WERI-Rb-1 (cell line): Measurements from ENCODE around the gene CEP63.

Source experiments
- DNase-seq: peaks from one replicate; pipeline ENCODE4 v3.0.0-alpha.2; 2020
- H3K27ac ChIP-seq: fragments of 250-450 bp; sonication (Bioruptor Pico); 2 replicates; pipeline ENCODE4 v1.5.1; 2020; ENCODE audit warnings: mild to moderate bottlenecking, moderate library complexity
- H3K27me3 ChIP-seq: fragments of 250-450 bp; sonication (Bioruptor Pico); 2 replicates; pipeline ENCODE4 v1.5.1; 2021; ENCODE audit warnings: mild to moderate bottlenecking, low read depth, moderate library complexity; ENCODE audit not compliant: insufficient read depth, severe bottlenecking
- H3K36me3 ChIP-seq: fragments of 250-450 bp; sonication (Bioruptor Pico); 2 replicates; pipeline ENCODE4 v1.5.1; 2020; ENCODE audit warnings: mild to moderate bottlenecking, moderate library complexity
- H3K4me3 ChIP-seq: 2 replicates; pipeline ENCODE4 v1.5.1; 2011; ENCODE audit warnings: low read depth, mild to moderate bottlenecking, control low read depth, low read length
- H3K9me3 ChIP-seq: fragments of 250-450 bp; sonication (Bioruptor Pico); 2 replicates; pipeline ENCODE4 v1.5.1; 2021; ENCODE audit warnings: mild to moderate bottlenecking, moderate library complexity; ENCODE audit not compliant: severe bottlenecking
- CTCF ChIP-seq: IDR thresholded peaks from 2 replicates; pipeline ENCODE4 v1.5.1; 2011; ENCODE audit warnings: low read depth, mild to moderate bottlenecking, control low read depth, inconsistent platforms, low read length

CEP63 gene

GRCh38 chr3:134603480-134603879, 117.6 kb downstream of the CEP63 start:
- Histone ChIP-seq H3K9me3 (no peaks in the 10 kb centered on the region), H3K27me3 (no peaks in the 10 kb centered on the region), H3K36me3 (no peaks in the 10 kb centered on the region), H3K4me3 (no peak overlapping the region), H3K27ac (no peak overlapping the region)
- no peak for DNase-seq
- no peak for TF ChIP-seq CTCF

- Histone ChIP-seq H3K4me3 (no peak overlapping the region), H3K9me3 (no peaks in the 10 kb centered on the region), H3K36me3 (no peaks in the 10 kb centered on the region), H3K27ac (no peak overlapping the region), H3K27me3 (no peaks in the 10 kb centered on the region)
- no peak for DNase-seq
- TF ChIP-seq CTCF, result no peak
Observed at GRCh38 chr3:134603956-134604355, 118.1 kb downstream of the CEP63 start.

GRCh38 chr3:134605556-134605955, 119.7 kb downstream of the CEP63 start:
- H3K27me3 ChIP-seq, result no peaks in the 10 kb centered on the region
- no peak for TF ChIP-seq CTCF
- no peak overlapping the region for H3K4me3 ChIP-seq
- no peaks in the 10 kb centered on the region for H3K9me3 ChIP-seq
- H3K36me3 ChIP-seq, result no peaks in the 10 kb centered on the region
- no peak overlapping the region for H3K27ac ChIP-seq
- no peak for DNase-seq

- H3K4me3 ChIP-seq, result no peak overlapping the region
- DNase-seq, result no peak
- no peaks in the 10 kb centered on the region for H3K9me3 ChIP-seq
- no peak for TF ChIP-seq CTCF
- H3K36me3 ChIP-seq, result no peaks in the 10 kb centered on the region
- H3K27me3 ChIP-seq, result no peaks in the 10 kb centered on the region
- no peak overlapping the region for H3K27ac ChIP-seq
Observed at GRCh38 chr3:134606033-134607025, 120.5 kb downstream of the CEP63 start.

- Histone ChIP-seq H3K27ac (no peak overlapping the region), H3K27me3 (no peaks in the 10 kb centered on the region), H3K9me3 (no peaks in the 10 kb centered on the region), H3K4me3 (no peak overlapping the region), H3K36me3 (no peaks in the 10 kb centered on the region)
- DNase-seq, result no peak
- no peak for TF ChIP-seq CTCF
Observed at GRCh38 chr3:134607054-134608022, 121.5 kb downstream of the CEP63 start.
